ENCODE results near the gene PRORP.

The PRORP gene

DNA sequence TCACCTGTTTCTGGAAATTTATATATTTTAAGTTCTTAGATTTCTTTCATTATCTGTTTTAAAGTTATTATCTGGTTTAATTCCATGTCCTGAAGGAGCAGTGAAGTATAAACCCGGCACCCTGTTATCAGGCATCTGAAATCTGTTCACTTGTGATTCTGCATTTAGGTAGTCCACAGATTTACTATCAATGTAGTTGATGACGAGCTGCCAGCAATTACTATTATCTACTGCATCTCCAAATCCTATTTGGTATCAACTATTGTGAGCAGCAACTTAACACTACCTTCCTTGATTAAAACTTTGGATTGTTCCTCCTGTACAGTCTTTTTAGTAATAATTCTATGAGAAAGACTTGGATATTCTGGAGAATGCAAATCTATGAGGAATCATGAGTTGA lies 36.1 kb downstream of the PRORP start:
- Mint-ChIP-seq H3K27ac (no peak overlapping the region), H3K4me1 (peaks cover 20% of the 10 kb centered on the region), H3K9me3 (no peaks in the 10 kb centered on the region), H3K4me3 (no peak overlapping the region), H3K36me3 (peaks cover 29% of the 10 kb centered on the region), H3K27me3 (no peaks in the 10 kb centered on the region)
- ATAC-seq: no peak

GRCh38 chr14:35158951-35159653 lies 36.8 kb downstream of the PRORP start:
- Mint-ChIP-seq H3K36me3 (peaks cover 29% of the 10 kb centered on the region), H3K9me3 (no peaks in the 10 kb centered on the region), H3K27ac (no peak overlapping the region), H3K27me3 (no peaks in the 10 kb centered on the region), H3K4me1 (peaks cover 20% of the 10 kb centered on the region), H3K4me3 (no peak overlapping the region)
- no peak for ATAC-seq

GRCh38 chr14:35159742-35160409 lies 37.5 kb downstream of the PRORP start:
- no peak for ATAC-seq
- Mint-ChIP-seq H3K36me3 (peaks cover 30% of the 10 kb centered on the region), H3K27ac (no peak overlapping the region), H3K4me1 (peaks cover 18% of the 10 kb centered on the region), H3K27me3 (no peaks in the 10 kb centered on the region), H3K4me3 (no peak overlapping the region), H3K9me3 (no peaks in the 10 kb centered on the region)

DNA sequence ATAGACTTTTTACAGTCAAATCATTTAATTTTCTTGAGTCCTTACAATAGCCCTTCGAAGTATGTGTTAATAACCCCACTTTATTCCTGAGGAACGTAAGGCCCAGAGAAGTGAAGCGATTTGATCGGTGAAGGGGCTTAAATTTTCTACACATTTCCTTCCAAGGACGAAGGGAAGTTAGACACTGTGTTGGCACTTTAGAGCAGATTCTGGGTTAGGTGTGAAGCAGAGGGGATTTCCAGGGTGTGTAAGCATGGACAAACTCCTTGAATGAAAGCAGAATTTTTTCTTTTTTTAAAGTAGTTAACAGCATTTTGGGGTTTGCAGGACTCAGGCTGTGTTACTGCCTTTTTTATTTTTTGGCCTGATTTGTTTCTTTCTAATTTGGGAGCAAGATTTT lies 38.9 kb downstream of the PRORP start:
- ATAC-seq: no peak
- peaks cover 39% of the 10 kb centered on the region for H3K36me3 Mint-ChIP-seq
- H3K4me3 Mint-ChIP-seq: no peak overlapping the region
- H3K27ac Mint-ChIP-seq: no peak overlapping the region
- H3K27me3 Mint-ChIP-seq: no peaks in the 10 kb centered on the region
- no peaks in the 10 kb centered on the region for H3K9me3 Mint-ChIP-seq
- peaks cover 9% of the 10 kb centered on the region for H3K4me1 Mint-ChIP-seq

GRCh38 chr14:35163384-35163783 lies 41.0 kb downstream of the PRORP start:
- Mint-ChIP-seq H3K36me3 (peaks cover 45% of the 10 kb centered on the region), H3K9me3 (no peaks in the 10 kb centered on the region), H3K4me3 (no peak overlapping the region), H3K27ac (no peak overlapping the region), H3K4me1 (peaks cover 6% of the 10 kb centered on the region), H3K27me3 (no peaks in the 10 kb centered on the region)
- ATAC-seq: no peak

- Mint-ChIP-seq H3K27ac (no peak overlapping the region), H3K4me1 (peaks cover 6% of the 10 kb centered on the region), H3K36me3 (peaks cover 45% of the 10 kb centered on the region), H3K4me3 (no peak overlapping the region), H3K9me3 (peaks cover 6% of the 10 kb centered on the region), H3K27me3 (no peaks in the 10 kb centered on the region)
- no peak for ATAC-seq
Measured at GRCh38 chr14:35164849-35165248, 42.5 kb downstream of the PRORP start.

GRCh38 chr14:35167496-35167895 lies 45.1 kb downstream of the PRORP start:
- Mint-ChIP-seq H3K9me3 (peaks cover 9% of the 10 kb centered on the region), H3K4me3 (no peak overlapping the region), H3K4me1 (no peaks in the 10 kb centered on the region), H3K27me3 (no peaks in the 10 kb centered on the region), H3K27ac (no peak overlapping the region), H3K36me3 (peaks cover 60% of the 10 kb centered on the region)
- ATAC-seq: no peak
